DOHH2 (cell line): ENCODE measurements around the gene PRICKLE4.
"Not testable (repeated sequence)": the region's sequence is repeated elsewhere in the genome, so short reads cannot be mapped to it uniquely, and the experiment has no call there.

Source experiments
- H3F3A ChIP-seq: fragments of 200-600 bp; sonication (generic), shearing (Covaris generic); 2 replicates; pipeline ENCODE4 v1.6.0; 2016; ENCODE audit warnings: antibody characterized with exemption, mild to moderate bottlenecking; ENCODE audit not compliant: control insufficient read depth, insufficient read depth
- H3K27ac ChIP-seq: fragments of 200-600 bp; sonication (generic); 2 replicates; pipeline ENCODE4 v1.5.1; 2014; ENCODE audit warnings: low read depth, mild to moderate bottlenecking, low read length, moderate library complexity
- H3K27me3 ChIP-seq: fragments of 200-600 bp; sonication (generic); 2 replicates; pipeline ENCODE4 v1.6.1; 2014; ENCODE audit warnings: mild to moderate bottlenecking, low read length, mixed read lengths; ENCODE audit not compliant: control insufficient read depth
- H3K36me3 ChIP-seq: fragments of 200-600 bp; sonication (generic); 2 replicates; pipeline ENCODE4 v1.6.1; 2014; ENCODE audit warnings: mild to moderate bottlenecking, low read length, moderate library complexity, mixed read lengths; ENCODE audit not compliant: control insufficient read depth
- H3K4me1 ChIP-seq: fragments of 200-600 bp; sonication (generic); 2 replicates; pipeline ENCODE4 v1.6.1; 2014; ENCODE audit warnings: mild to moderate bottlenecking, low read length, mixed read lengths; ENCODE audit not compliant: control insufficient read depth
- H3K4me2 ChIP-seq: fragments of 200-600 bp; sonication (generic); 2 replicates; pipeline ENCODE4 v1.6.0; 2014; ENCODE audit warnings: mild to moderate bottlenecking, low read length, moderate library complexity
- H3K4me3 ChIP-seq: fragments of 200-600 bp; sonication (generic); 2 replicates; pipeline ENCODE4 v1.5.1; 2014; ENCODE audit warnings: mild to moderate bottlenecking, low read length, mixed read lengths
- H3K79me2 ChIP-seq: fragments of 200-600 bp; sonication (generic); 2 replicates; pipeline ENCODE4 v1.6.1; 2014; ENCODE audit warnings: mild to moderate bottlenecking, low read length, mixed read lengths; ENCODE audit not compliant: control insufficient read depth
- H3K9me2 ChIP-seq: fragments of 200-600 bp; sonication (generic); replicated peaks from 2 replicates; pipeline ENCODE4 v1.6.1; 2014; ENCODE audit warnings: mild to moderate bottlenecking, low read length, mixed read lengths; ENCODE audit not compliant: control insufficient read depth
- H3K9me3 ChIP-seq: fragments of 200-600 bp; sonication (generic); 2 replicates; pipeline ENCODE4 v1.6.1; 2014; ENCODE audit warnings: antibody characterized with exemption, low read length, mixed read lengths; ENCODE audit not compliant: control insufficient read depth, insufficient read depth
- H4K20me1 ChIP-seq: fragments of 200-600 bp; sonication (generic); 2 replicates; pipeline ENCODE4 v1.6.0; 2014; ENCODE audit warnings: low read depth, mild to moderate bottlenecking, antibody characterized with exemption, low read length, moderate library complexity; ENCODE audit not compliant: control insufficient read depth, insufficient read depth
- EZH2phosphoT487 ChIP-seq: fragments of 200-600 bp; sonication (generic); IDR thresholded peaks from 2 replicates; pipeline ENCODE4 v1.6.1; 2017; ENCODE audit warnings: borderline replicate concordance, mild to moderate bottlenecking, antibody characterized with exemption, low read length, moderate library complexity, mixed read lengths
- TF ChIP-seq, protein P1 (sequence below): fragments of 200-600 bp; sonication (generic); IDR thresholded peaks from one replicate; pipeline ENCODE4 v1.5.1; 2014; ENCODE audit warnings: antibody characterized with exemption, mild to moderate bottlenecking, low read depth, low read length; ENCODE audit not compliant: poor library complexity, severe bottlenecking

Gene PRICKLE4

DNA sequence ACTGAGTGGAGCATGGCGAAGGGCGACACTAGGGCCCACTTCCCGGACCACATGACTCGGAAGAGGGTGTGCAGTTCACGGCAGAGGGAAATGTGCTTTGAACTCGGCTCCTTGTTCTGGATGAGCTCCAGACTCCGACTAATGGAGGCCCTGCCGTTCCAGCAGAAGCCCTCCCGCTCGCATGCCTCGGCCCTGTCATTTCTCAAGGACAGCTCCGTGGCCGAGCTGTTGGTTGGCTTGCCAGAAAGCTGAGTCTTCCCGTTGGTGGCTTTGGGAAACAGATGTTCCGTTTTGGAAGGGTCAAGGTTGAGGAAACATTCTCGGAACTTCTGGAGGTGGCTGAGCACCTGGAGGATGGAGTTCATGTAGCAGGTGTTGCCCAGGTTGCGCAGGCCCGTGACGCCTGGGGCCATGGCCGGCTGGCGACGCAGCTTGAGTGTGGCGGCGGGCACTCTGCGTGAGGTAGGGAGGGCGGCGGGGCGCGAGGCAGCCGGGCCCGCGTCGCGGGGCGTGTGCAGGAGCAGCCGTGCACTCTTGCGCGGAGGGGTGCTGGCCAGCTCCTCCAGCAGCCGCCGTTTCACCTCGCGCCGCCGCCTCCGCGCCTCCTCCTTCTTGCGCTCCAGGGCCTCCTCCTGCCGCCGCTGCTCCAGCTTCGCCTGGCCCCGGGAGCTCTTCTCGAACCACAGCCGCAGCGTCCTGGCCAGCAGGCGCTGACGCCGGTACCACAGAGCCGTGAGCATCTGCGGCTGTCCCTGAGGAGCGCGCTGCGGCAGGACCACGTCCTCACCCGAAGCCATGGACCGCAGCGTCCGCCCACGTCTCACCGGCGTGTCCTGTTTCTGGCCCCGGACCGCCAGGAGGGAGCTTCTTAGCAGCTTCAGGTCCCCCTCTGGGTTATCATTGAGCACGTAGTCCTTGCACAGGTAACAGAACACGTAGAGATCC is 25.5 kb downstream of the PRICKLE4 start:
- Histone ChIP-seq H3K36me3 (peaks cover 9% of the 10 kb centered on the region; the same call in 1 of the 2 replicates), H3F3A (no peaks in the 10 kb centered on the region; the same call in 1 of the 2 replicates), H3K79me2 (no peaks in the 10 kb centered on the region), H3K4me1 (no peaks in the 10 kb centered on the region), H3K27me3 (no peaks in the 10 kb centered on the region), H3K9me2 (no peaks in the 10 kb centered on the region), H3K4me3 (no peak overlapping the region), H3K4me2 (no peak overlapping the region), H4K20me1 (no peaks in the 10 kb centered on the region), H3K27ac (no peak overlapping the region), H3K9me3 (no peaks in the 10 kb centered on the region)
- TF ChIP-seq EZH2phosphoT487, result no peak
- TF ChIP-seq, protein P1, sequence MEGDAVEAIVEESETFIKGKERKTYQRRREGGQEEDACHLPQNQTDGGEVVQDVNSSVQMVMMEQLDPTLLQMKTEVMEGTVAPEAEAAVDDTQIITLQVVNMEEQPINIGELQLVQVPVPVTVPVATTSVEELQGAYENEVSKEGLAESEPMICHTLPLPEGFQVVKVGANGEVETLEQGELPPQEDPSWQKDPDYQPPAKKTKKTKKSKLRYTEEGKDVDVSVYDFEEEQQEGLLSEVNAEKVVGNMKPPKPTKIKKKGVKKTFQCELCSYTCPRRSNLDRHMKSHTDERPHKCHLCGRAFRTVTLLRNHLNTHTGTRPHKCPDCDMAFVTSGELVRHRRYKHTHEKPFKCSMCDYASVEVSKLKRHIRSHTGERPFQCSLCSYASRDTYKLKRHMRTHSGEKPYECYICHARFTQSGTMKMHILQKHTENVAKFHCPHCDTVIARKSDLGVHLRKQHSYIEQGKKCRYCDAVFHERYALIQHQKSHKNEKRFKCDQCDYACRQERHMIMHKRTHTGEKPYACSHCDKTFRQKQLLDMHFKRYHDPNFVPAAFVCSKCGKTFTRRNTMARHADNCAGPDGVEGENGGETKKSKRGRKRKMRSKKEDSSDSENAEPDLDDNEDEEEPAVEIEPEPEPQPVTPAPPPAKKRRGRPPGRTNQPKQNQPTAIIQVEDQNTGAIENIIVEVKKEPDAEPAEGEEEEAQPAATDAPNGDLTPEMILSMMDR, result no peak

DNA sequence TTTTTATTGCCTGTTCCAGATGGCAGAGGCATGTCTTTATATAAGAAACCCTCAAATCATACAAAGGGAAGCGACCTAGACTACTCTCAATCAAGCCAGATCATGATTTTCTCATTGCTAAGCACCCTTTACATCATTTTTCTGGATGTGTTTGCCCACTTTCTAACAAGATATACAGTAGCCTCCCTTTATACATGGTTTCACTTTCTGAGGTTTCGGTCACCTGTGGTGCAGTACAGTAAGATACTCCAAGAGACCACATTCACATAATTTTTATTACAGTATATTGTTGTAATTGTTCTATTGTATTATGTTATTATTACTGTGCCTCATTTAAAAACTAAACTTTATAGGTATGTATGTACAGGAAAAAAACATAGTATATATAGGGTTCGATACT is 30.5 kb downstream of the PRICKLE4 start:
- Histone ChIP-seq H4K20me1 (no peaks in the 10 kb centered on the region), H3K9me3 (no peaks in the 10 kb centered on the region), H3F3A (peaks cover 3% of the 10 kb centered on the region; the same call in 1 of the 2 replicates), H3K9me2 (no peaks in the 10 kb centered on the region), H3K27ac (no peak overlapping the region), H3K79me2 (no peaks in the 10 kb centered on the region), H3K36me3 (peaks cover under 1% of the 10 kb centered on the region; the same call in 1 of the 2 replicates), H3K27me3 (no peaks in the 10 kb centered on the region), H3K4me2 (no peak overlapping the region), H3K4me1 (peaks cover 6% of the 10 kb centered on the region), H3K4me3 (no peak overlapping the region)
- TF ChIP-seq, protein P1, result no peak
- no peak for TF ChIP-seq EZH2phosphoT487

DNA sequence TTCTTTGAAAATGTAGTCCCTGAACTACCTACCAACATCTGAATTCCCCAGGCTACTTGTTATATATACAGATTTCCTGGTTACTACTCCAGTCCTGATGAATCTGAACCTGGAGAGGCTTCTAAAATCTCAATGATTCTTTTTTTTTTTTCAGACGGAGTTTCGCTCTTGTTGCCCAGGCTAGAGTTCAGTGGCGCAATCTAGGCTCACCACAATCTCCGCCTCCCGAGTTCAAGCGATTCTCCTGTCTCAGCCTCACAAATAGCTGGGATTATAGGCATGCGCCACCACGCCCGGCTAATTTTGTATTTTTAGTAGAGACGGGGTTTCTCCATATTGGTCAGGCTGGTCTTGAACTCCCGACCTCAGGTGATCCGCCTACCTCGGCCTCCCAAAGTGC is 31.4 kb downstream of the PRICKLE4 start:
- H3K27me3 ChIP-seq, H3K4me3 ChIP-seq, H3K36me3 ChIP-seq, H3K9me2 ChIP-seq, H3K4me1 ChIP-seq, H3K4me2 ChIP-seq, H3K9me3 ChIP-seq, H3K27ac ChIP-seq, H3K79me2 ChIP-seq, H3F3A ChIP-seq, H4K20me1 ChIP-seq: not testable (repeated sequence)

DNA sequence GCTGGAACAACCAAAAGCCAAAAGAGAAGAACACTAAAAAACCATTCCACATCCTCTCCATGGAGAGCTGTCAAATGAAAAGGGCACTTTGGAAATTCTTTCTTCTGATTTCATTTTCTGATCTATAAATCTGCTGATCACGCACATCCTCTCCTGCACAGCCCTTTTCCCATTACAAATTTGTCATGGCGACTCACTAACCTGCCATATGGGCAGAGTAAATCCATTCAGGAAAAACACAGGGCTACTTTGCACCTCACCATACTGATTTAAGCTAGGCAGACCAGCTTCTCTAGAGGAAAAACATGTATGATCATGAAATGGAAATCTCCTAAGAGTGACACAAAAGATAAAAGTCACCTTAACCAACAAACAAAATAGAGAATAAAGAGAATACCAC is 32.9 kb downstream of the PRICKLE4 start:
- TF ChIP-seq, protein P1, result no peak
- TF ChIP-seq EZH2phosphoT487, result no peak
- no peaks in the 10 kb centered on the region for H3K79me2 ChIP-seq
- no peaks in the 10 kb centered on the region for H3K27me3 ChIP-seq

More for the DNA sequence above, 32.9 kb downstream of the PRICKLE4 start:
- no peaks in the 10 kb centered on the region for H4K20me1 ChIP-seq
- no peaks in the 10 kb centered on the region for H3K36me3 ChIP-seq
- H3K4me3 ChIP-seq, result no peak overlapping the region
- peaks cover 10% of the 10 kb centered on the region for H3K4me1 ChIP-seq
- H3K4me2 ChIP-seq, result no peak overlapping the region
- no peaks in the 10 kb centered on the region for H3K9me2 ChIP-seq
- H3K27ac ChIP-seq, result no peak overlapping the region
- H3F3A ChIP-seq, result peaks cover 3% of the 10 kb centered on the region
- no peaks in the 10 kb centered on the region for H3K9me3 ChIP-seq
